Fibroblast of skin of back (primary cell): ENCODE results near the gene ADAMTS2.

Experiments used
- DNase-seq: peaks from one replicate; pipeline ENCODE4 v3.0.0-alpha.2; 2013

Gene ADAMTS2

GRCh38 chr5:179176166-179176565 is 169.1 kb downstream of the ADAMTS2 start:
- DNase-seq, result no peak

- DNase-seq, result no peak
Observed at GRCh38 chr5:179171816-179172745, 173.2 kb downstream of the ADAMTS2 start.

- DNase-seq, result no peak
Observed at GRCh38 chr5:179171251-179171815, 173.9 kb downstream of the ADAMTS2 start.

GRCh38 chr5:179170606-179171005 is 174.7 kb downstream of the ADAMTS2 start:
- DNase-seq, result no peak

GRCh38 chr5:179169836-179170235 is 175.4 kb downstream of the ADAMTS2 start:
- no peak for DNase-seq

GRCh38 chr5:179168664-179169063 is 176.6 kb downstream of the ADAMTS2 start:
- DNase-seq, result no peak

- DNase-seq, result no peak
Observed at GRCh38 chr5:179167871-179168451, 177.3 kb downstream of the ADAMTS2 start.

GRCh38 chr5:179166886-179167841 is 178.1 kb downstream of the ADAMTS2 start:
- peak; percentile 52 for DNase-seq

- no peak for DNase-seq
Observed at GRCh38 chr5:179166171-179166885, 178.9 kb downstream of the ADAMTS2 start.

- DNase-seq, result no peak
Observed at GRCh38 chr5:179165421-179166170, 179.7 kb downstream of the ADAMTS2 start.

- DNase-seq, result no peak
Observed at GRCh38 chr5:179164331-179165311, 180.6 kb downstream of the ADAMTS2 start.

- no peak for DNase-seq
Observed at GRCh38 chr5:179163236-179164155, 181.8 kb downstream of the ADAMTS2 start.

- DNase-seq, result no peak
Observed at GRCh38 chr5:179162351-179163235, 182.7 kb downstream of the ADAMTS2 start.

GRCh38 chr5:179161901-179162300 is 183.4 kb downstream of the ADAMTS2 start:
- no peak for DNase-seq

GRCh38 chr5:179160584-179160983 is 184.7 kb downstream of the ADAMTS2 start:
- peak; percentile 44 for DNase-seq

GRCh38 chr5:179158556-179158955 is 186.7 kb downstream of the ADAMTS2 start:
- no peak for DNase-seq
